Measurements from ENCODE around the gene SAMD14. TPM values are rescaled to one million over a fixed set of nuclear protein-coding genes. Genes with fewer than 3 reads are reported as not detected.
A peak's percentile ranks its signal among the peaks of the same experiment; 100 is the strongest.

Gene SAMD14
- total RNA-seq, 4 donors from 2014 or later = 0.04 to 3.8 (median 0.31) TPM; not detected in 1

DNA sequence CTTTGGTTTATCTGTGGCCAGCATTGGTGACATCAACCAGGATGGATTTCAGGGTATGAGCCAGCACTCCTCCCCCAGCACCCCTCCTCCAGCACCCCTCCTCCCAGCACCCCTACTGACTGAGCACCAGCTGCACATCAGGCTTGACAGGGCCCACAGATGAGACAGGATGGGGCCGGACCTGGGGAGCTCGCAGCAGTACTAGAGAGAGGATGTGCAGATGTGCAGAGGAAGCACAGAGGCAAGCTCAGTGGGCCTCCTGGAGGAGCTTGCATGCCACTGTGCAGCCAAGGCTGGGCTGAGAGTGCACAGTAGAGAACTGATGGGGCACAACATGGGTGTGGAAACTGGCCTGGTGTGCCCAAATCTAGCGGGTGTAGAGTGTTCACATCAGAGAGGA, 57.8 kb downstream of the SAMD14 start:
- Histone ChIP-seq H3K27ac (no peak overlapping the region), H3K4me3 (no peak overlapping the region), H3K36me3 (peaks cover 0 to 47% of the 10 kb centered on the region in 2 donors), H3K4me1 (peaks cover 13 to 14% of the 10 kb centered on the region in 2 donors), H3K27me3 (no peaks in the 10 kb centered on the region), H3K9me3 (no peaks in the 10 kb centered on the region)
- DNase-seq = no peak
- intact Hi-C loops (cut with DNase I; ENCODE audit: low total_unique reads) (no loop called here), in situ Hi-C loops (cut with MboI; ENCODE audit: low sequenced_read_pairs in 4 of 4) (no loop called here)
- ATAC-seq = no peak
- TF ChIP-seq, protein P1, sequence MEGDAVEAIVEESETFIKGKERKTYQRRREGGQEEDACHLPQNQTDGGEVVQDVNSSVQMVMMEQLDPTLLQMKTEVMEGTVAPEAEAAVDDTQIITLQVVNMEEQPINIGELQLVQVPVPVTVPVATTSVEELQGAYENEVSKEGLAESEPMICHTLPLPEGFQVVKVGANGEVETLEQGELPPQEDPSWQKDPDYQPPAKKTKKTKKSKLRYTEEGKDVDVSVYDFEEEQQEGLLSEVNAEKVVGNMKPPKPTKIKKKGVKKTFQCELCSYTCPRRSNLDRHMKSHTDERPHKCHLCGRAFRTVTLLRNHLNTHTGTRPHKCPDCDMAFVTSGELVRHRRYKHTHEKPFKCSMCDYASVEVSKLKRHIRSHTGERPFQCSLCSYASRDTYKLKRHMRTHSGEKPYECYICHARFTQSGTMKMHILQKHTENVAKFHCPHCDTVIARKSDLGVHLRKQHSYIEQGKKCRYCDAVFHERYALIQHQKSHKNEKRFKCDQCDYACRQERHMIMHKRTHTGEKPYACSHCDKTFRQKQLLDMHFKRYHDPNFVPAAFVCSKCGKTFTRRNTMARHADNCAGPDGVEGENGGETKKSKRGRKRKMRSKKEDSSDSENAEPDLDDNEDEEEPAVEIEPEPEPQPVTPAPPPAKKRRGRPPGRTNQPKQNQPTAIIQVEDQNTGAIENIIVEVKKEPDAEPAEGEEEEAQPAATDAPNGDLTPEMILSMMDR (IDR thresholded peaks at IDR 0.05 in 4 of 5, conservative IDR thresholded peaks at IDR 0.05 in 1 of 5) = no peak
- TF ChIP-seq POLR2A (IDR thresholded peaks at IDR 0.05) = no peak

DNA sequence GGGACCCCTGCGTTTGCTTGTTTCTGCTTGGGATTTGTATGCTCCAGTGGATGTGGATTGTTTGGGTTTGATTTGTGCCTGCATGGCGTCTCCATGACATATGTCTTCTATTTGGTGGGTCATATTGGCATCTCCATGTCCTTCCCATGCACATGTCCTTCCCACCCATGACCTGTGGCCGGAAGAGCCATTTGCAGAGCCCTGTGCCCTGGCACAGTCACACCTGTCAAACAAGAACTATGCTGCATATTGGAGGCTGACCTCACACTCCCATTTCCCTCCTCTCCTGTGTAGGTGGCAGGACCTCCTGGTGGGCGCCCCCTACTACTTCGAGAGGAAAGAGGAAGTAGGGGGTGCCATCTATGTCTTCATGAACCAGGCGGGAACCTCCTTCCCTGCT, 58.3 kb downstream of the SAMD14 start:
- DNase-seq (no peak), ATAC-seq (no peak)
- TF ChIP-seq, protein P1 (IDR thresholded peaks at IDR 0.05 in 4 of 5, conservative IDR thresholded peaks at IDR 0.05 in 1 of 5) = no peak
- no peak for TF ChIP-seq POLR2A (IDR thresholded peaks at IDR 0.05)
- in situ Hi-C loops (cut with MboI; ENCODE audit: low sequenced_read_pairs in 4 of 4) (no loop called here), intact Hi-C loops (cut with DNase I; ENCODE audit: low total_unique reads) (no loop called here)
- H3K9me3 ChIP-seq = no peaks in the 10 kb centered on the region
- H3K27me3 ChIP-seq = no peaks in the 10 kb centered on the region
- H3K27ac ChIP-seq = no peak overlapping the region
- no peak overlapping the region for H3K4me3 ChIP-seq
- peaks cover 0 to 44% of the 10 kb centered on the region in 2 donors for H3K36me3 ChIP-seq
- H3K4me1 ChIP-seq = peaks cover 16 to 19% of the 10 kb centered on the region in 2 donors

DNA sequence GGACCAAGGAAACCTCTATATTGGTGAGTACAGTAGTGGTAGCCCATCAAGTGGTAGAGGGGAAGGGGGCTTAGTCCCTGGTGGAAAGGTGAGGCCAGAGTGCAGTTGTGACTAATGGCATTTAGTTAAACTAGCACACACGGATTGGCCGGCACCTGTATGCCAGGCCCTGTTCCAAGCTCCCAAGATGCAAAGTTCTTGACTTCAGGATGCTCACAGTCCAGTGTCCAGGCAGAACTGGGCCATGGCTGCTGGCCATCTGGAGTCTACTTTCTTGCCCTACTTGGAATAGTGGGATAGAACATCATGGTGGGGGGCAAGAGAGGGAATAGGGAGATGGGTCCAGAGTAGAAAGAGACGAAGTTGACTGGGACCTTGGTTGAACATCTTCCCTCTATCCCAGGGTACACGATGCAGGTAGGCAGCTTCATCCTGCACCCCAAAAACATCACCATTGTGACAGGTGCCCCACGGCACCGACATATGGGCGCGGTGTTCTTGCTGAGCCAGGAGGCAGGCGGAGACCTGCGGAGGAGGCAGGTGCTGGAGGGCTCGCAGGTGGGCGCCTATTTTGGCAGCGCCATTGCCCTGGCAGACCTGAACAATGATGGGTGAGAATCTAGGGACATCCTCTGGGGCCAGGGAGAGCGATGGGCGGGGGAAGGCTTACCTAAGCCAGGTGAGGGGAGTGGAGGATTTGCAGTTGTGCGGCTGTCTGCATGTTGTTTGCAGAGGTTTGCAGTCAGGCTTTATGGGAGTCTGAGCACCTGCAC, 58.9 kb downstream of the SAMD14 start:
- Histone ChIP-seq H3K9me3 (no peaks in the 10 kb centered on the region), H3K27me3 (no peaks in the 10 kb centered on the region), H3K36me3 (peaks cover 0 to 44% of the 10 kb centered on the region in 2 donors), H3K4me3 (no peak overlapping the region), H3K4me1 (peaks cover 22 to 25% of the 10 kb centered on the region in 2 donors), H3K27ac (no peak overlapping the region)
- ATAC-seq (no peak), DNase-seq (no peak)
- in situ Hi-C loops (cut with MboI; ENCODE audit: low sequenced_read_pairs in 4 of 4) (no loop called here), intact Hi-C loops (cut with DNase I; ENCODE audit: low total_unique reads) (no loop called here)
- TF ChIP-seq POLR2A (IDR thresholded peaks at IDR 0.05) = no peak
- TF ChIP-seq, protein P1 (IDR thresholded peaks at IDR 0.05 in 4 of 5, conservative IDR thresholded peaks at IDR 0.05 in 1 of 5) = no peak

DNA sequence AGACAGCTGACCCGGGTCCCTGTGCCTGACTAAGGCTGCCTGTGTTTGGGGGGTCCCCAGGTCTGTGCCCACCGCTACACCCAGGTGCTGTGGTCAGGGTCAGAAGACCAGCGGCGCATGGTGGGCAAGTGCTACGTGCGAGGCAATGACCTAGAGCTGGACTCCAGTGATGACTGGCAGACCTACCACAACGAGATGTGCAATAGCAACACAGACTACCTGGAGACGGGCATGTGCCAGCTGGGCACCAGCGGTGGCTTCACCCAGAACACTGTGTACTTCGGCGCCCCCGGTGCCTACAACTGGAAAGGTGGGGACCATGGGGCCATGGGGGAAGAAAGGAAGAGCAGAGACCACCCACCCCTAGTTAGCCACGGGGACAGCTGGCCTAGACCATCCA, 62.0 kb downstream of the SAMD14 start:
- ATAC-seq (peak; percentile 26 to 47), DNase-seq (peak in 1 of 2 donors; percentile 50)
- Histone ChIP-seq H3K36me3 (peaks cover 0 to 23% of the 10 kb centered on the region in 2 donors), H3K4me1 (peaks cover 49 to 55% of the 10 kb centered on the region in 2 donors), H3K27ac (peak overlapping the region; percentile 91 to 96 (median 92)), H3K9me3 (no peaks in the 10 kb centered on the region), H3K27me3 (no peaks in the 10 kb centered on the region), H3K4me3 (no peak overlapping the region)
- intact Hi-C loops (cut with DNase I; ENCODE audit: low total_unique reads) (no loop called here), in situ Hi-C loops (cut with MboI; ENCODE audit: low sequenced_read_pairs in 4 of 4) (no loop called here)
- TF ChIP-seq POLR2A (IDR thresholded peaks at IDR 0.05) = no peak
- TF ChIP-seq, protein P1 (IDR thresholded peaks at IDR 0.05 in 4 of 5, conservative IDR thresholded peaks at IDR 0.05 in 1 of 5) = no peak
